GM18858 (cell line): Measurements from ENCODE around the gene GRAMD1A.
"Not testable (repeated sequence)": the region's sequence is repeated elsewhere in the genome, so short reads cannot be mapped to it uniquely, and the experiment has no call there.

Source experiments
- ATAC-seq: cut with Tn5 transposase; IDR thresholded peaks from one replicate; pipeline ENCODE4 v1.9.1; 2021; ENCODE audit not compliant: unreplicated experiment

Gene GRAMD1A

DNA sequence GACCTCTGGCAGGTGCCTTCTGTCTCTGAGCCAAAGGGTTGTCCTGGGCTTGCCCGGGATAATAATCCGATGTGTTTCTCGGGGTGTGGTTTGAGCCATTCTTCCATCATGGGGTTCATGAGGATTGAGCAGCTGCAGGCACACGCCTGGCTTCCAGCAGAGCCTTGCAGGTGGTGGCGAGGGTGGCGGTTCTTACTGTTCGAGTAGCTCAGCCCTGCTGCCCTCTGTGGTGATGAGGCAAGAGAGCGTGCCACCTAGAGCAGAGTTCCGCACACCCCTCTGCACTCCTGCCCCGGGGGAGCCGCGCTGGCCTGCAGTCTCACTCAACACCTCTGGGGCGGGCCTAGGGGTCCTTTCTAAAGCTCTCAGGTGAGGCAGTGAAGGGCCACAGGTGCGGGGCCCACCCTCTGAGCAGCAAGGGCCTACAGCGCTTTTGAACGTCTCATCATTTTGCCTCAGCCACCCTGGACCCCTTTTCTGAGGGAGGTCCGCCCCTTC, 33.9 kb downstream of the GRAMD1A start:
- no peak for ATAC-seq

DNA sequence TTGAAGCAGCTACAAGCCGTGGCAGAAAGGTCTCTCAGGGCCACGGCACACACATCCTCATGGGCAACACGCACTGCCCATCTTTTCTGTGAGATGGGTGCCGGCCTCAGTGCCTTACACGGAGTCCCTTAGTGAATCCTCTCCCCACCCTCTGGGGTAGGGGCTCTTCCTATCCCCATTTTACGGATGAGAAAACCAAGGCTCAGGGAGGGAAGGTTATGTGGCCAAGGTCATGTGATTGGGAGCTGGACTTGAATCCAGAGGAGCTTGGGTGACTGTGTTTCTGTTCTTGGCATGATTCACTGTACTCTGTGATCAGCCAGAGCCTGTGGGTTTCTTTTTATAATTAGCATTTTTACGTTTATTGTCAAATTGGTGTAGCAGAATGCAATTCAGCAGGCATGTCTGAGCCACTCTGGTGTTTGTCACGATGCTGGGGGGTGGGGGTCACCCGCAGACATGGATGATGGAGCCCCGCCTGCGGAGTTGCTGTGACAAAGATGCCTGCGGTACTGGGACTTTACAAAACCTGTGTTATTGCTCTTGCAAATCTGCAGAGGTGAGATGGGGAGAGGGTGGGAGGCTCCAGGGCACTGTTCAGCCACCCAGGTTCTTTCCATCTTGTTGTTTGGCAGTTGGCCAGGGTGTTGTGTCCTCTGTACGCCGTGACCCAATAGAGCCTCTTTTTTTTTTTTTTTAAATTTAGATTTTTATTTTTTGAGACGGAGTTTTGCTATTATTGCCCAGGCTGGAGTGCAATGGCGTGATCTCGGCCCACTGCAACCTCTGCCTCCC, 34.7 kb downstream of the GRAMD1A start:
- no peak for ATAC-seq

DNA sequence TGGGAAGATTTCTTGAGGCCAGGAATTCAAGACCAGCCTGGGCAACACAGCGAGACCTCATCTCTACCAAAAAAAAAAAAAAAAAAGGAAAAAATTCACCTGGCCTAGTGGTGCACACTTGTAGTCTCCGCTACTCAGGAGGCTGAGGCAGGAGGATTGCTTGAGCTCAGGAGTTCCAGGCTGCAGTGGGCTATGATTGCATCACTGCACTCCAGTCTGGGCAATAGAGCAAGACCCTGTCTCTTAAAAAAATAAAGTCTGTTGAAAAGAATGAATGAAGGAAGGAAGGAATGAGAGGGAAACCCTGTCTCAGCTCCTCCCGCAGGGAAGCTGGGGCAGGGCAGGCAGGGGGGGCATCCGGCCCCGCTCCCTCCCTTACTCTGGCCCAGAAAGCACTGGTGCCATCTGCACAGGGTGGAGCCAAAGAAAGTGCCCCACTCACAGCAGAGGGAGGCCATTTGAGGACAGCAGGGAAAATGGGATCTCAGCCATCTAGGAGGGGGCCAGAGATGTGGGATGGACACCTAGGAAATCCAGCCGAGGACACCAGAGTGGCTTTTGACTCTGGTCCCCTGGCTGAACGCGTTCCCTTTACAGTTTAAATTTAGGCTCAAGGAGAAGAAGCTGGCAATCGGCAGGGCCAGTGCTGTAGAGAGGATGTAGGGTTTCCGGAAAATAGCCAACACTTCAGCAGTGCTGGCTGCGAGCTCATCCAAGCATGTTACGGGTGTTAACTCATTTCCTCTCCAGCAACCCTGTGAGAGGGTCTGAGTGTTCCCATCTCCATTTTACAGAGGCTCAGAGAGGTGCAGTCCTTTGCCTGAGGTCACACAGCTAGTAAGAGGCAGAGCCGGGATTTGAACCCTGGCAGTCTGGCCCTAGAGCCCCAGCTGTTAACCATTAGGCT, 37.8 kb downstream of the GRAMD1A start:
- no peak for ATAC-seq

DNA sequence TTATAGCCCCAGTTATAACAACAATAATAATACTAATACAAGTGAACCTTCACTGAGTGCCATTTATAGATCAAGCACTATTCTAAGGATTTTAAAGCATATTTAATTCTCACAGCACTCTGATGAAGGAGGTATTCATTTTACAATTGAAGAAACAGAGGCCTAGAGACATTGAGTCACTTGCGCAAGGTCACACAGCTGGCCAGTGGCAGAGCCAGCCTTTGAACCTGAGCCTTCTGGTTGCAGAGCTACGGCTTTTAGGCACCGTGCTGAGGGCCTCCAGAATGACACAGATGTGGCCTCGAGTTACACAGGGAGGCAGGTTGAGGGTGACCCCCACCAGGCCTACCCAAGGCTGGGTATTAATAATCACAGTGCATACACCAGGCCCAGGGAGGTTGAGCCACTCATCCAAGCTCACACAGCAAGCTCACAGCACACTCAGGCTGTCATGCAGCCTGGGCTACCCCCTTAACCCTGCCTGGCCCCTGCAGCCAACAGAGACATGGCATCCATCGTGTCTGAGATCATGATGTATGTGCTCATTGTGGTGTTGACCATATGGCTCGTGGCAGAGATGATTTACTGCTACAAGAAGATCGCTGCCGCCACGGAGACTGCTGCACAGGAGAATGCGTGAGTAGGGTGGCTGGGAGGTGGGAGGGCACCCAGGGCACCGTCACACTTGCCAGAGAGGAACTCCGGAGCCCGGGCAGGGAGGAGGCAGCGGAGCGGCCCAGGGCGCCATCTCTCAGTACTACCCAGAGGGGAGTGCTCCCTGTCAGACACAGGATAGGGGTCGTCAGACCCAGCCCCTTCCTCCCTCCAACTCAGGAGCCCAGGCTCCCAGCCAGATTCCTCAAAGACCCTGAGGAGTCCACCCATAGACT, 38.7 kb downstream of the GRAMD1A start:
- no peak for ATAC-seq

DNA sequence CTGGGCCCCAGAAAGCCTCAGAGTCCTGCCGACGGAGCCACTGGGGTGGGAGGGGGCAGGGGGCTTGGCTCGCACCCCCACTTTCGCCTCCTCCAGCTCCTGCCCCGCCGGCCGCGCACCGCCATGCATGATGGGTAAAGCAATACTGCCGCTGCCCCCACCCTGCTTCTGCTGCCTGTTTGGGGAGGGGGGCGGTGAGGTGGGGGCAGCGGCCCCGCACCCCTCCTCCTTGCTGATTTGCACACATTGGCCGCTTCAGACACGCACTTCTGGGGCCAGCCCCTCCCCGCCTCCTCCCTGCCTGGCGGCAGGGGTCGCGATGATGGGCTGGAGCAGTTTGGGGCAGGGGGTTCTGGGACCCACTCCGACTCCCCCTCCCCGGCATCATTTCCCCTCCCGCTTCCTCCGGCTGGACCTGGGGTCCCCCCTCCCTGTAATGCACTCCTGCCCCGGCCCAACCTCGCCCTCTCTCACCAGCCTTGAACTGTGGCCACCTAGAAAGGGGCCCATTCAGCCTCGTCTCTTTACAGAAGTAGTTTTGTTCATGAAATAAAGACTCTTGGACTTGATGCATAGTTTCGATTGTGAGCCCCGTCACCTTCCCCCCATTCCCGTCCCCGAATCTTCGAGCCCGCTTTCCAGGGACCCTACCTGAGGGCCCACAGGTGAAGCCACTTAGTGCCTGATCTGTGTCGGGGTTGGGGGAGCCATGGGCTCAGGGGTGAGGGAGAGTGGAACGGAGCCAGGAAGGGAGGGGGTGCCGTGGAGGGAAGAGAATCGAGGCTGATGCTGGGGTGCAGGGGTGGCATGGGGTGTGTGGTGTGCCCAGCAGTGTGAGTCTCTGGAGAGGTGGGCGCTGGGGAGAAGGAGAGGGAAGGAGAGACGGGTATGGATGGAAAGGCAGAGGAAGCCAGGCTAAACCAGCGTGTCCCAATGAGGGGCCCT, 40.0 kb downstream of the GRAMD1A start:
- ATAC-seq, result no peak

DNA sequence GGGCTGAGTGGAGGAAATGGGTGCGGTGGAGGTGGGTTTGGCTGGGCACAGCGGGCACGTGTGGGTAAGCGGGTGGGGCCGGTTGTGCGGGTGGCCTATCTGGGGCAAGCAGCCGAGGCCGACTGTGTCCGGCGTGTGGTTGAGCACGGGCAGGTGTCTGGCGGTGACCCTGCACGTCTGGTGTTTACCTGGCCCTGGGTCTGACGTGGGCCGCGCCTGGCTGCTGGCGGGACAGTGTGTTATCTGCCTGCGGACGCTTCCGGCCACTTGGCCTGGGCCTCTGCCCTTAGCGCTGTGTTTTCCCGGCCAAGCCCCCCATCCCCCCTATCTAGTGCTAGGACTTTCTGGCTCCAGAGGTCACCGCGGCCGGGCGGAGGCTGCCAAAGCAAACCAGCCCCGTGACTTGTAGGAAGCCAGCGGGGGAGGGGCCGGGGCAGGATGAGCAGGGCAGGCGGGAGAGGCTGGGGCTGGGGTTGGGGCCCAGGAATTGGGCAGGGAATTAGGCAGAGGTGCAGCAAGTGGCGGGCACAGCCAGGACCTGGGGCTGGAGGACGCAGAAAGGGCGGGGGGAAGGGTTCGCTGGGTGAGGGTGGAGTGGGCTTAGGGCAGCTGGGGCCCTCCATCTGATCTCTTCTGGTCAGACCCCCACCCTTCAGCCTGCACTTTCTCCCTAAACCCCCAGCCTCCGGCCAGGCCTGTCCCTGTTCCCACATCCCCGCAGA, 40.9 kb downstream of the GRAMD1A start:
- ATAC-seq, result no peak

DNA sequence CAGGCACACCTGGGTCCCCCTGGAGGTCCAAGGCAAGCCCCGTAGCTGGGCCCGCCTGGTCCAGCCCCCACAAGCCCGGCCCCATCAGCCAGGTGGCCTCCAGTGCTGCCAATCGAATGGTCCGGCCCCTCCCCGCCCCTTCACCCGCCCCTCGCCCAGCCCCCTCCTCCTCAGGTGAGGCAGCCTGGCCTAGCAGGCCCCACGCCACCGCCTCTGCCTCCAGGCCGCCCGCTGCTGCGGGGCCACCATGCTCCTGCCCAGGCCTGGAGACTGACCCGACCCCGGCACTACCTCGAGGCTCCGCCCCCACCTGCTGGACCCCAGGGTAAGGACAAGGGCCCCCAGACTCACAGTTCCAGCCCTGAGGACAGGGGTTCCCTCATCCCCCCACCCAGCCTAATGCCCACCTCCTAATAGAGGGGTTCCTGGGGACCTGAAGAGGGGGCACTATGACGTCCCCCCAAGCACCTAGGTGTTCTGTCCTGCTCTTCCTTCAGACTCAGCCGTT, 41.5 kb downstream of the GRAMD1A start, which contains the start of gene HPN:
Gene HPN, plus strand, starts transcription at position 174 of the 508 bp plus-strand sequence. CDS start 786 bp downstream, outside the sequence.
- ATAC-seq, result no peak

DNA sequence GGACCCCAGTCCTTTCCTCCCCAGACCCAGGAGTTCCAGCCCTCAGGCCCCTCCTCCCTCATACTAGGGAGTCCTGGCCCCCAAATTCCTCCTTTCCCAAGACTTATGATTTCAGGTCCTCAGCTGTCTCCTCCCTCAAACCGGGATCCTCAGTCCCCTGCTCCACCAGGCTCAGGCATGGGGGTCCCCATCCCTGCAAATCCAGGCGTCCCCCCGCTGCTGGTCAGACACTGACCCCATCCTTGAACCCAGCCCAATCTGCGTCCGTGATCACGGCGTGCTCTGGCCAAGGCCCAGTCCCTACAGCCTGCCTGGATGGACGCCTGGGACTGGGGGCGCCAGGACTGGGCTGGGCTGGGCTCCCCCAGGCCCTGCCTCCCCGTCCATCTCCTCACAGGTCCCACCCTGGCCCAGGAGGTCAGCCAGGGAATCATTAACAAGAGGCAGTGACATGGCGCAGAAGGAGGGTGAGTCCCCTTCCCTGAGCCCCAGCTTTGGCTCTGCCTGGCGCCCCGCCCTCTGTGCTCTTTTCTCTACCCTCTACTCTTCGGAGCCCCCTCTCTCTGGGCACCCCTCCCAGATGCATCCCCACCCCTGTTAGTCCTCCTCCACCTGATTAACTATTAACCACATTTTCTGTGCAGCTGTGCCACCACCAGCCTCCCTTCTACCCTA, 42.1 kb downstream of the GRAMD1A start:
- no peak for ATAC-seq

DNA sequence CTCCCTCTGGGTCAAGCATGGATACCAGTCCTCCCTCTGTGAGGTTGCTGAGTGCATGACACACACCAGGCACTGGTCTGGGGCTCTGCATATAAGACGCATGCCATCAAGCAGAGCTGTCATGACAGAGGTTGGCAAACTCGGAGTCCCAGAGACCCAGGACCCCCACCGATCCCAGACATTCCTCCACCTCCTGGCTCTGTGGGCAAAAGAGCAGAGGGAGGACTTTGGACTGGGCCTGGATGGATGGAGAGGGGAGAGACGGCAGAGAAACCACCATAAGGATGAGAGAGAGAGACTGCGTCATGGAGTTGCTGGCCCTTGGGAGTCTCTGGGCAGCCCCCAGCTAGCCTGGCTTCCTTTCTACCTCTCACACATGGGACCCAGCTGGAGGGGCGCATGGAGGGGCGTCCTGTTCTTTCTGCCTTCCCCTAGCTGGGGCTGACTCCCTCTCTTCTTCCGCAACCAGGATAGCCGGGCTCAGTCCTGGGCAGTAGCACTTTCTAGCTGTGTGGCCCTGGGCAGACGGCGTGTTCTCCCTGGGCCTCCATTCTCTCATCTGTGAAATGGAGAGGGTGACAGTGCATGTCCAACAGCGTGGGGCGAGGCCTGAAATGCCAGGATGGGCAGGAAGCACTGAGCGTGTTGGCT, 43.0 kb downstream of the GRAMD1A start:
- no peak for ATAC-seq

DNA sequence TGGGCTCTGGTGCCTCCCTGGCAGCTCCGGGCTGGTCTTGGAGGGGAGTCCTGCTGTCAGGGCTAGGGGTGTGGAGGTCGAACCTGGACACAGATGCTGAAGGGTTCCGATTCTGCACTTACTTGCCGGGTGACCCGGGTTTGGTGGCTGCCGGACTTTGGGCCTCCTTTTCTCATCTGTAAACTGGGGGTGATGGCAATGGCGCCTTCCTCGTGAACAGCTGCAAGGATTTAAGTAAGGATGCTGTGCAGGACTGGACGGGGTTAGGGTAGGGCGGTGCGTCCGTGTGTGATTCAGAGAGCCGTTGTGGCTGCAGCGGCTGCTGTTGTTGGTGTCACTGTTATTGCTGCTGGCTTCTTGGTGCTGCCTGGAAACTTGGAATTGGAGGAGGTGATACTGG, 43.8 kb downstream of the GRAMD1A start:
- no peak for ATAC-seq

DNA sequence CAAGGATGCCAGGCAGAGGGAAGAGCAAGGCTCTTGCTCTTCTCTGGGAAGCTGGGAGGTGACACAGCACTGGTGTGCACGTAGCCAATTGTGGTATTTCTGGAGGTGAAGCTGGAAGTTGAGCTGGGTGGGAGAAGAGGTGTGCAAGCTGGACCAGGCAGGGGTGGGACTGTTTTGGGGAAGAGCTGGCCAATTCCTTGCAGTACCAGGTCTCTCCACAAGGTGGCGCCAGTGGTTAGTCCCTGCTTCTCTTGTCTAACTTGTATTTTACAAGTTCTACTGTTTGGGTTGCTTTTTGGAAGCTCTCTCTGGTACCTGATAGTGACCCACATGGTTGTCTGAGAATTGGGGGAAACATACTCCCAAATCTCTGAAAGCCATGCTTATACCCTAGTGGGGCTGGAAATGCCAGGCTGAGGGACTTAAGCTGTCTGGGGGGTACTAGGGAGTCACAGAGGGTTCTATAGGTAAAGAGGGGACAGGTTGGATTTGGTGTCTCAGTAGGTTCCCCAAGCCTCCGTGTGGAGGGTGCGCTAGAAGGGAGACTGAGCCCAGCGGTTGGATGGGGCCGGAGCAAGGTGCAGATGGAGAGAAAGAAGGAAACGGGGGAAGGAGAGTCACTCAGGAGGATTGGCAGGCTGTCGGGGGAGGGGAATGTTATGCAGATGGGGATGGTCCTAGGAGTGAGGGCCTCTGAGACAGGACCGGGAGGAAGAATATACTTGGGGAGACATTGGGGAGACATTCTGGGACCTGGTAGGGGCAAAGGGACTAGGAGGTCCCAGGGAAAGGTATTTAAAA, 44.4 kb downstream of the GRAMD1A start:
- no peak for ATAC-seq

DNA sequence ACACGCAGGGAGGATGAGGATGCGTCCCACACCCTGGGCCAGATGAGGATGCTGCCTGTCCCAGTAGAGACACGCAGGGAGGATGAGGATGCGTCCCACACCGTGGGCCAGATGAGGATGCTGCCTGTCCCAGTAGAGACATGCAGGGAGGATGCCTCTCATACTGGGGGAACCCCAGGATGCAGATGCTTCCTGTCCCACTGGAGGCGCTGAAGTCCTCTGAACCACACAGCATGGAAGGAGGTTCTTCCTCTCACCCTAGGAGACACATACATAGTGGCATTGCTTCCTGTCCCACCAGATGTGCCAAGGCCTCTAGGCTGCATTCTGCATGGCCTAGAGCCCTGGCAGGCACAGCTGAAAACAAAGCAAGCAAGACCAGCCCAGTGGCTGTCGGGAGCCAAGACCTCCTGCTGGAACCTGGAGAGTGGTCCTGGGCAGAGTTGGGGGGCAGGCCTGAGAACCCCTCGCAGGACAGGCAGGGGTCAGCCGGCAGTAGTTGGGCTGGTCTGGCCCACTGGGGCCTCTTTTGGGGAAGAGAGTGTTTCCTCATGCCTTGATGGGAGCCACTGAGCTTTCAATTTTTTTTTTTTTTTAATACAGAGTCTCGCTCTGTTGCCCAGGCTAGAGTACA, 45.7 kb downstream of the GRAMD1A start:
- no peak for ATAC-seq

DNA sequence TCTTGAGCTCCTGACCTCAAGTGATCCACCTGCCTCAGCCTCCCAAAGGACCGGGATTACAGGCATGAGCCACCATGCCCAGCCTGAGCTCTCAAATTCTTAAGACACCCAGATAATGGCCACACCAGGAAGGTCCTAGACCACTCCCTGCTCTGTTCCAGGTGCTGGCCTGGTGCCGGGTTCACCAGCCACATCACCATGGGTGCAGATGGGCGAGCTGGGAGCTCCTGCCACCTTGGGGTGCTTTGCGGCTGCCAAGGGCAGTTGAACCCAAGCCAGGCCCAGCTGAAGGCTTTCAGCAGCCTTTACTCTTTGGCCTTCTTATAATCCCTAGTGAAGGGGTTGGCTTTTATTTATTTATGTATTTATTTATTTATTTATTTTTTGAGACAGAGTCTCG, 46.3 kb downstream of the GRAMD1A start:
- no peak for ATAC-seq

DNA sequence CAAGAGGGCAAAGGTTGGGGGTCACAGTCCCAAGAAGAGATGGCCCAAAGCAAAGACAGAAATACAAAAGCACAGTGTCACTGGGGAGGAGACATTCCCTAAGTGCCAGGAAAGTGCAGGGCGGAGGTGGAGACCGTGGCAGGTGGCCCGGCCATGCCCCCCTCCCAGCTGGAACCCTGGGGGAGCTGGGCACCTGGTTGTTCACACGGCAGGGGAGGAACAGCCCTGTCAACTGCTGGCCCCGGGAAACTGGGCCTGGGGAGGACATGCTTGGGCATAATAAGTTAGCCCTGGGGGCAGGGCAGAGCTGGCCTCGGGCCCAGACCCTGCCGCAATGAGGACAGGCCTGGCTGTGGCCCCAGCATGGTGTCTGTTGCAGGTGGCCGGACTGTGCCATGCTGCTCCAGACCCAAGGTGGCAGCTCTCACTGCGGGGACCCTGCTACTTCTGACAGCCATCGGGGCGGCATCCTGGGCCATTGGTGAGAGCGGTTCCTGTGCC, 48.8 kb downstream of the GRAMD1A start:
- ATAC-seq, result no peak

DNA sequence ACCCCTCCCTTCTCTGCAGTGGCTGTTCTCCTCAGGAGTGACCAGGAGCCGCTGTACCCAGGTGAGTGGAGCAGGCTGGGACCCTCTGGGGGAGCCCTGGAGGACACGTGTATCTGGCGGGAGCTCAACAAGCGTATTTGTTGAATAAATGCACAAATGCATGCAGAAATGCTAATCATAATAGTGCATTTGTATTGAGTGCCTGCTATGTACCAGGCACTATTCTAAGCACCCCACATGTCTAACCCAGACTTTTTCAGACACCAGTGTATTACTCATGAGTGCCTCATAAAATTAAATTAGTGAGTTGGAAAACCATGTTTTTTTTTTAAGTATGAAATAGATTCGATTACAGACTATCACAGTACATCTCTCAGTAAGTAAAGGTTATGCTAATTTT, 49.3 kb downstream of the GRAMD1A start:
- ATAC-seq, result no peak

DNA sequence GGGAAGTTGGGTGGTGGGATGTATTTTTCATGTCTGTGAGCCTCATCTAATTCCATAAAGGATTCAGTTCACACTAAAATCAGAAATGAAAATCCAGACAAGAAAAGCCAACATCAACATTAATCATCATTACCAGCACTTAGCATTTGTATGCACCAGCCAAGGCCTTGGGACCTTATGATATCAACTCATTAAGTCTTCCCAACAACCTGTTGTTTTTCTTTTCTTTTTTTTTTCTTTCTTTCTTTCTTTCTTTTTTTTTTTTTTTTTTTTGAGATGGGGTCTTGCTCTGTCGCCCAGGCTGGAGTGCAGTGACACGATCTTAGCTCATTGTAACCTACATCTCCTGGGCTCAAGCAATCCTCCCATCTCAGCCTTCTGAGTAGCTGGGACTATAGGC, 50.5 kb downstream of the GRAMD1A start:
- ATAC-seq, result not testable (repeated sequence)
